ENCODE results near the gene GAB2.

GAB2 gene

GRCh38 chr11:78325274-78325781 lies 92.3 kb downstream of the GAB2 start:
- Histone ChIP-seq H3K4me1 (ENCODE audit: control insufficient read depth in 1 of 2, insufficient read depth in 1 of 2, low read depth in 1 of 2, low read length in 1 of 2) (peaks cover 0 to 7% of the 10 kb centered on the region in 2 experiments), H3K27me3 (no peaks in the 10 kb centered on the region), H3K27ac (peak overlapping the region; percentile 53), H3K4me3 (ENCODE audit: low read depth in 1 of 2, low read length in 1 of 2) (no peak overlapping the region), H3K36me3 (no peaks in the 10 kb centered on the region), H3K9me3 (no peaks in the 10 kb centered on the region)
- TF ChIP-seq CTCF (IDR thresholded peaks at IDR 0.05) = no peak

- no peak for TF ChIP-seq CTCF (IDR thresholded peaks at IDR 0.05)
- no peak overlapping the region for H3K4me3 ChIP-seq (ENCODE audit: low read depth in 1 of 2, low read length in 1 of 2)
- H3K4me1 ChIP-seq (ENCODE audit: control insufficient read depth in 1 of 2, insufficient read depth in 1 of 2, low read depth in 1 of 2, low read length in 1 of 2) = peaks cover 4 to 14% of the 10 kb centered on the region in 2 experiments
- no peaks in the 10 kb centered on the region for H3K9me3 ChIP-seq
- H3K27me3 ChIP-seq = no peaks in the 10 kb centered on the region
- H3K27ac ChIP-seq = peak overlapping the region; percentile 13
- no peaks in the 10 kb centered on the region for H3K36me3 ChIP-seq
Observed at GRCh38 chr11:78323363-78323762, 94.3 kb downstream of the GAB2 start.

- H3K4me3 ChIP-seq (ENCODE audit: low read depth in 1 of 2, low read length in 1 of 2) = no peak overlapping the region
- no peaks in the 10 kb centered on the region for H3K27me3 ChIP-seq
- H3K9me3 ChIP-seq = no peaks in the 10 kb centered on the region
- H3K36me3 ChIP-seq = no peaks in the 10 kb centered on the region
- peaks cover 30 to 41% of the 10 kb centered on the region in 2 experiments for H3K4me1 ChIP-seq (ENCODE audit: control insufficient read depth in 1 of 2, insufficient read depth in 1 of 2, low read depth in 1 of 2, low read length in 1 of 2)
- peak overlapping the region; percentile 63 for H3K27ac ChIP-seq
- TF ChIP-seq CTCF (IDR thresholded peaks at IDR 0.05) = no peak
Observed at GRCh38 chr11:78319453-78319955, 98.1 kb downstream of the GAB2 start.

- Histone ChIP-seq H3K4me1 (ENCODE audit: control insufficient read depth in 1 of 2, insufficient read depth in 1 of 2, low read depth in 1 of 2, low read length in 1 of 2) (peaks cover 39 to 51% of the 10 kb centered on the region in 2 experiments), H3K27ac (peak overlapping the region; percentile 65), H3K4me3 (ENCODE audit: low read depth in 1 of 2, low read length in 1 of 2) (no peak overlapping the region), H3K36me3 (no peaks in the 10 kb centered on the region), H3K27me3 (no peaks in the 10 kb centered on the region), H3K9me3 (no peaks in the 10 kb centered on the region)
- TF ChIP-seq CTCF (IDR thresholded peaks at IDR 0.05) = no peak
Observed at GRCh38 chr11:78318321-78319114, 99.1 kb downstream of the GAB2 start.

GRCh38 chr11:78315724-78316123 lies 101.9 kb downstream of the GAB2 start:
- Histone ChIP-seq H3K4me1 (ENCODE audit: control insufficient read depth in 1 of 2, insufficient read depth in 1 of 2, low read depth in 1 of 2, low read length in 1 of 2) (peaks cover 60 to 72% of the 10 kb centered on the region in 2 experiments), H3K27me3 (no peaks in the 10 kb centered on the region)

More at GRCh38 chr11:78315724-78316123, 101.9 kb downstream of the GAB2 start:
- no peak for TF ChIP-seq CTCF (IDR thresholded peaks at IDR 0.05)
- H3K9me3 ChIP-seq = no peaks in the 10 kb centered on the region
- H3K4me3 ChIP-seq (ENCODE audit: low read depth in 1 of 2, low read length in 1 of 2) = peak overlapping the region; percentile 18 to 56
- H3K27ac ChIP-seq = peak overlapping the region; percentile 90
- peaks cover 4% of the 10 kb centered on the region for H3K36me3 ChIP-seq

Data from neutrophil (primary cell).